ENCODE measurements around the gene CDHR2.

The CDHR2 gene

GRCh38 chr5:176612008-176612407 lies 62.9 kb downstream of the CDHR2 start:
- Histone ChIP-seq H3K9ac (no peak overlapping the region), H3K27ac (no peak overlapping the region), H3K27me3 (ENCODE audit: insufficient read depth, low read depth) (no peaks in the 10 kb centered on the region; the same call in 1 of the 2 replicates), H3K4me3 (IDR thresholded peaks at IDR 0.05; ENCODE audit: insufficient read depth, low read depth, low read length) (no peak overlapping the region), H4K20me1 (ENCODE audit: insufficient read depth) (no peaks in the 10 kb centered on the region), H3K79me2 (ENCODE audit: insufficient read depth, low read depth) (peaks cover 8% of the 10 kb centered on the region; the same call in 1 of the 2 replicates), H3K4me2 (no peak overlapping the region), H3K36me3 (ENCODE audit: insufficient read depth) (no peaks in the 10 kb centered on the region), H2AFZ (ENCODE audit: low read depth) (no peak overlapping the region), H3K4me1 (ENCODE audit: low read depth, poor library complexity, severe bottlenecking) (peaks cover 27% of the 10 kb centered on the region)
- TF ChIP-seq CTCF (conservative IDR thresholded peaks at IDR 0.05; ENCODE audit: low read depth, low read length), result no peak

- Histone ChIP-seq H3K27me3 (ENCODE audit: insufficient read depth, low read depth) (no peaks in the 10 kb centered on the region; the same call in 1 of the 2 replicates), H3K27ac (no peak overlapping the region), H3K9ac (no peak overlapping the region), H3K36me3 (ENCODE audit: insufficient read depth) (no peaks in the 10 kb centered on the region), H3K4me1 (ENCODE audit: low read depth, poor library complexity, severe bottlenecking) (peaks cover 18% of the 10 kb centered on the region), H2AFZ (ENCODE audit: low read depth) (no peak overlapping the region), H3K79me2 (ENCODE audit: insufficient read depth, low read depth) (no peaks in the 10 kb centered on the region), H3K4me3 (IDR thresholded peaks at IDR 0.05; ENCODE audit: insufficient read depth, low read depth, low read length) (no peak overlapping the region), H3K4me2 (no peak overlapping the region), H4K20me1 (ENCODE audit: insufficient read depth) (no peaks in the 10 kb centered on the region)
- TF ChIP-seq CTCF (conservative IDR thresholded peaks at IDR 0.05; ENCODE audit: low read depth, low read length), result no peak
These were observed 63.7 kb downstream of the CDHR2 start for GRCh38 chr5:176612855-176613254.

- Histone ChIP-seq H3K4me2 (no peak overlapping the region), H3K36me3 (ENCODE audit: insufficient read depth) (no peaks in the 10 kb centered on the region), H3K4me3 (IDR thresholded peaks at IDR 0.05; ENCODE audit: insufficient read depth, low read depth, low read length) (no peak overlapping the region), H3K9ac (no peak overlapping the region), H3K27ac (no peak overlapping the region), H2AFZ (ENCODE audit: low read depth) (no peak overlapping the region), H4K20me1 (ENCODE audit: insufficient read depth) (no peaks in the 10 kb centered on the region), H3K79me2 (ENCODE audit: insufficient read depth, low read depth) (no peaks in the 10 kb centered on the region), H3K4me1 (ENCODE audit: low read depth, poor library complexity, severe bottlenecking) (peaks cover 8% of the 10 kb centered on the region), H3K27me3 (ENCODE audit: insufficient read depth, low read depth) (no peaks in the 10 kb centered on the region; the same call in 1 of the 2 replicates)
- no peak for TF ChIP-seq CTCF (conservative IDR thresholded peaks at IDR 0.05; ENCODE audit: low read depth, low read length)
These were observed 65.8 kb downstream of the CDHR2 start for GRCh38 chr5:176614805-176615478.

- H3K9ac ChIP-seq, result no peak overlapping the region
- no peaks in the 10 kb centered on the region for H3K79me2 ChIP-seq (ENCODE audit: insufficient read depth, low read depth)
- H3K36me3 ChIP-seq (ENCODE audit: insufficient read depth), result no peaks in the 10 kb centered on the region
- H3K4me1 ChIP-seq (ENCODE audit: low read depth, poor library complexity, severe bottlenecking), result peaks cover 4% of the 10 kb centered on the region
- H2AFZ ChIP-seq (ENCODE audit: low read depth), result no peak overlapping the region
- no peak overlapping the region for H3K27ac ChIP-seq
- TF ChIP-seq CTCF (conservative IDR thresholded peaks at IDR 0.05; ENCODE audit: low read depth, low read length), result no peak
- H3K4me2 ChIP-seq, result no peak overlapping the region
- no peak overlapping the region for H3K4me3 ChIP-seq (IDR thresholded peaks at IDR 0.05; ENCODE audit: insufficient read depth, low read depth, low read length)
- no peaks in the 10 kb centered on the region for H4K20me1 ChIP-seq (ENCODE audit: insufficient read depth)
- H3K27me3 ChIP-seq (ENCODE audit: insufficient read depth, low read depth), result no peaks in the 10 kb centered on the region; the same call in 1 of the 2 replicates
These were observed 67.4 kb downstream of the CDHR2 start for GRCh38 chr5:176616511-176616910.

All from KMS-11 (cell line).